Neutrophil (primary cell): Measurements from ENCODE around the gene SRR.

Experiments
- H3K27ac ChIP-seq: fragments of 200-600 bp; sonication (generic); 2 replicates; pipeline ENCODE4 v1.5.1; 2016; ENCODE audit warnings: mild to moderate bottlenecking, moderate library complexity
- H3K27me3 ChIP-seq: fragments of 200-600 bp; sonication (generic); 2 replicates; pipeline ENCODE4 v1.6.0; 2016; ENCODE audit warnings: mild to moderate bottlenecking
- H3K36me3 ChIP-seq: fragments of 200-600 bp; sonication (generic); 2 replicates; pipeline ENCODE4 v1.5.1; 2017
- H3K4me1 ChIP-seq, 2 experiments: fragments of 200-600 bp in 1 of 2; sonication (generic) in 1 of 2; 1 replicate in 1 of 2; 2 replicates in 1 of 2; pipeline versions ENCODE4 v1.5.1 to v1.6.1; 2013 to 2016; ENCODE audit warnings: low read depth in 1 of 2, low read length in 1 of 2, mild to moderate bottlenecking in 1 of 2, moderate library complexity in 1 of 2; ENCODE audit not compliant: control insufficient read depth in 1 of 2, insufficient read depth in 1 of 2
- H3K4me3 ChIP-seq, 2 experiments: fragments of 200-600 bp in 1 of 2; sonication (generic) in 1 of 2; 1 replicate in 1 of 2; 2 replicates in 1 of 2; pipeline ENCODE4 v1.5.1; 2013 to 2016; ENCODE audit warnings: low read depth in 1 of 2, low read length in 1 of 2, mild to moderate bottlenecking in 1 of 2, moderate library complexity in 1 of 2
- H3K9me3 ChIP-seq: fragments of 200-600 bp; sonication (generic); 2 replicates; pipeline ENCODE4 v1.5.1; 2016
- TF ChIP-seq, protein P1 (sequence below): fragments of 200-600 bp; sonication (generic); IDR thresholded peaks from 2 replicates; pipeline ENCODE4 v1.5.1; 2016; ENCODE audit warnings: antibody characterized with exemption

The SRR gene

DNA sequence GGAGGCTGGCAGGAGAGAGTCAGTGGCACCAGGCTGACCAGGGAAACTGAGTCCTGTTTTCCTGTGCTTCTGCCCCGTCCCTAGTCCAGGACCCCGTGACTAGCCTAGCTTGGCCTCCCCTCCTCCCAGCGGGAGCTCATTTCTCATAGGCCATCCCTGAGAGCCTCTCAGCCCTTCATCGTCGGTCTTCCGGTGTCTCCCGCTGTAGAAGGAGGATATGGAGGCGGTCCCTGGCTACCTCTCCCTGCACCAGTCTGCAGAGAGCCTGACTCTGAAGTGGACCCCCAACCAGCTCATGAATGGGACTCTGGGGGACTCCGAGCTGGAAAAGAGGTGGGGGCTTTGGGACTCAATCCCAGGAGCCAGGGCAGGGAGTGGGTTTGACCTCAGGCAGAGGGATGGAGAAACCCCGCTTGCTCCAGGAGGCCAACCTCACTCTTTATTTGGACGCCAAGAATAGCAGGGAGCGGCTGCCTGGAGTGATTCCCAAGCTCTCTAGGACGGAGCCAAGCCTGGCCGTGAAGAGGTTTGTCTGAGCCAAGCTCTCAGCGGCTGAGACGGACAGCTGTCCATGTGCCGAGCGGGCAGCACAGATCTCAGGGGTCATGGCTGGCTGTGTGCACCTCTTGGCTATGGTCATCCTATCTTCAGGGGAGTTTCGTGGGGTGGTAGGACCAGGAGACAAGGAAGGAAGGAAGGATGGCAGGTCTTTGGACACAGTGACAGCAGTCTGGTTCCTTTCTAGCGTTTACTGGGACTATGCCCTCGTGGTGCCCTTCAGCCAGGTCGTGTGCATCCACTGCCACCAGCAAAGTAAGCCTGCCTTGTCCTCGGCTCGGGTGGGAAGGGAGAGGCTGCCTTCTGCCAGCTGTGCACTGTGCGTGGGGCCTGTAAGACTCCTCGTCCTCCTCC, 60.4 kb downstream of the SRR start:
- Histone ChIP-seq H3K36me3 (peaks cover 82% of the 10 kb centered on the region), H3K4me3 (no peak overlapping the region), H3K9me3 (no peaks in the 10 kb centered on the region), H3K4me1 (peaks cover 6 to 9% of the 10 kb centered on the region in 2 experiments), H3K27ac (no peak overlapping the region), H3K27me3 (no peaks in the 10 kb centered on the region)
- TF ChIP-seq, protein P1, sequence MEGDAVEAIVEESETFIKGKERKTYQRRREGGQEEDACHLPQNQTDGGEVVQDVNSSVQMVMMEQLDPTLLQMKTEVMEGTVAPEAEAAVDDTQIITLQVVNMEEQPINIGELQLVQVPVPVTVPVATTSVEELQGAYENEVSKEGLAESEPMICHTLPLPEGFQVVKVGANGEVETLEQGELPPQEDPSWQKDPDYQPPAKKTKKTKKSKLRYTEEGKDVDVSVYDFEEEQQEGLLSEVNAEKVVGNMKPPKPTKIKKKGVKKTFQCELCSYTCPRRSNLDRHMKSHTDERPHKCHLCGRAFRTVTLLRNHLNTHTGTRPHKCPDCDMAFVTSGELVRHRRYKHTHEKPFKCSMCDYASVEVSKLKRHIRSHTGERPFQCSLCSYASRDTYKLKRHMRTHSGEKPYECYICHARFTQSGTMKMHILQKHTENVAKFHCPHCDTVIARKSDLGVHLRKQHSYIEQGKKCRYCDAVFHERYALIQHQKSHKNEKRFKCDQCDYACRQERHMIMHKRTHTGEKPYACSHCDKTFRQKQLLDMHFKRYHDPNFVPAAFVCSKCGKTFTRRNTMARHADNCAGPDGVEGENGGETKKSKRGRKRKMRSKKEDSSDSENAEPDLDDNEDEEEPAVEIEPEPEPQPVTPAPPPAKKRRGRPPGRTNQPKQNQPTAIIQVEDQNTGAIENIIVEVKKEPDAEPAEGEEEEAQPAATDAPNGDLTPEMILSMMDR, result no peak

DNA sequence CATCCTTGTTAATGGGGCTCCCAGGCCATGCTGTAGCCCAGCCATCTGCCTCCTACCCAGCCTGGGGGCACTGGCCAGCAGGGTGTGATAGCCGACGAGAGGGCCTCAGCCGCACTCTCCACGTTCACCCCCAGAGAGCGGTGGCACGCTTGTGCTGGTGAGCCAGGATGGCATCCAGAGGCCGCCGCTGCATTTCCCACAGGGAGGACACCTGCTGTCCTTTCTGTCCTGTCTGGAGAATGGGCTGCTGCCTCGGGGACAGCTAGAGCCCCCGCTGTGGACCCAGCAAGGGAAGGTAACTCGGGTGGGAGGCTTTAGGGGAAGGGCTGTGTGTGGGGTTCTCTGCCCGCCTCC, 61.0 kb downstream of the SRR start:
- no peaks in the 10 kb centered on the region for H3K27me3 ChIP-seq
- TF ChIP-seq, protein P1, result no peak
- H3K9me3 ChIP-seq, result no peaks in the 10 kb centered on the region
- peaks cover 76% of the 10 kb centered on the region for H3K36me3 ChIP-seq
- no peak overlapping the region for H3K27ac ChIP-seq
- H3K4me3 ChIP-seq, result no peak overlapping the region
- H3K4me1 ChIP-seq, result peaks cover 13 to 15% of the 10 kb centered on the region in 2 experiments

DNA sequence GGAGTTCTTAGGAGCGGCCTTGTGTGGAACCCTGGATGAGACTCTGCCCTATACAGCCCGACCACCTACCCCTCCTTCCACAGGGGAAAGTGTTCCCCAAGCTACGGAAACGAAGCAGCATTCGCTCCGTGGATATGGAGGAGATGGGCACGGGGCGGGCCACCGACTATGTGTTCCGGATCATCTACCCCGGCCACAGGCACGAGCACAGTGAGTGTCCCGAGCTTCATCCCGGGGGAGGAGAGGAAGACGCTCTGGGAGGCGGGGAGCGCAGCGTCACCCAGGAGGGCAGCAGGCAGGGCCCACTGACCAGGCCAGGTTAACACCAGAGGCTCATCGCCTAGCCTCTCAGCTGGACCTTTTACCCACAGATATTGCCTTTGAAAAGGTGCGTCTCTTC, 61.4 kb downstream of the SRR start:
- Histone ChIP-seq H3K27me3 (no peaks in the 10 kb centered on the region), H3K4me3 (no peak overlapping the region), H3K27ac (no peak overlapping the region), H3K4me1 (peaks cover 13 to 15% of the 10 kb centered on the region in 2 experiments), H3K36me3 (peaks cover 72% of the 10 kb centered on the region), H3K9me3 (no peaks in the 10 kb centered on the region)
- TF ChIP-seq, protein P1, result no peak

DNA sequence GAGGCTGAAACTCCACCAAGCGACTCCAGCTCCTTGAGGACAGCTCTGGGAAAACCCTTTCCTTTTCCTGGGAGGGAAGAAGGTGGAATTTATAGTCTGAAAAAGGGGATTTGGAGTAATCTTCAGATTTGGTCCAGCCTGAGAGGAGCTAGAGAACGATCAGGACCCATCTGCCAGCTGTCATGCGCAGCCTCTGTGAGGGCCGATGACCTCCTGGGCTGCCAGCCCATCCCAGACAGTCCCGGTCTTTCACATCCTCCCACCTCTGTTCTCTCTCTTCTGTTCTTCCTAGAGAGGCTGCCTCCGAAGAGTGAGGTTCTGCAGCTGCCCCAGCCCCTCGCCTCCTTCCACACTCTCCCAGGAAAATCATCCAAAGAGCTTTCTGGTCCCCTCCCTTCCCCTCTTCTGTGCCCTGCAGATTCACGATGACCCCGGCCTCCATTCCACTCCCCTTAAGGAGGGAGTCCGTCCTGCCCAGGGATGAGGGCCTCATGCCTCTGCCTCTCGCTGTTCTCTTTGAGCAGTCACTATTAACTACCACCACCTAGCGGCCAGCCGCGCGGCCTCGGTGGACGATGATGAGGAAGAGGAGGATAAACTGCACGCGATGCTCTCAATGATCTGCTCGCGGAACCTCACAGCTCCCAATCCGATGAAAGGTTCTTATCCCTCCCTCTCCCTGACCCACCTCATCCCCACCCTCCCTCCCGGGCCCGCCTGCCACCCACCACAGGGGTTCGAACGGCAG, 63.2 kb downstream of the SRR start:
- Histone ChIP-seq H3K27me3 (no peaks in the 10 kb centered on the region), H3K4me1 (peaks cover 13 to 15% of the 10 kb centered on the region in 2 experiments), H3K27ac (no peak overlapping the region), H3K4me3 (no peak overlapping the region), H3K36me3 (peaks cover 70% of the 10 kb centered on the region), H3K9me3 (no peaks in the 10 kb centered on the region)
- TF ChIP-seq, protein P1, result no peak

DNA sequence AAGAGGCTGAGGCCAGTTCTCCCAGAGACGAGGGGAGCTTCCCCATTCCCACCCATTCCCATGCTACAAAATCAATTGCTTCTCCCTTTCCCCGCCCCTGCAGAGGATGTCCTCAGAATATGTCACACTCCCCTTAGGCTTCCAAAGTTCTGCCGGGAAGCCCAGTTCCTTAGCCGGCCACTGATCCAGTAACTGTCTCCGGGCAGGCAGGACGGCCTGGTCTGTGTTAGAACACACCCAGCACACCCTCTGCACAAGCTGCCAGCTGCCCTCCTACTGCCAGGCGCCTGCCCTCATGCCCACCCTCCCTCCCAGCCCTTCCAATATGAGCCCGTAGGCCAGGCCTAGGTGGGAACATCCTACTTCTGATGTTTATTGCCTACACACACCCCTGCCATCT, 64.6 kb downstream of the SRR start:
- H3K36me3 ChIP-seq, result peaks cover 71% of the 10 kb centered on the region
- H3K4me1 ChIP-seq, result peaks cover 13 to 15% of the 10 kb centered on the region in 2 experiments
- H3K27me3 ChIP-seq, result no peaks in the 10 kb centered on the region
- H3K27ac ChIP-seq, result no peak overlapping the region
- no peak overlapping the region for H3K4me3 ChIP-seq
- TF ChIP-seq, protein P1, result no peak
- H3K9me3 ChIP-seq, result no peaks in the 10 kb centered on the region
